K562 (cell line): ENCODE results near the gene TRPV5. TPM values are rescaled to one million over a fixed set of nuclear protein-coding genes. Genes with fewer than 3 reads are reported as not detected.

Source experiments
- ATAC-seq: fragments of 200-7000 bp; cut with Tn5 transposase; 3 replicates; pipeline ENCODE4 v1.9.1; 2020; ENCODE audit warnings: moderate library complexity
- BruUV-seq: library from RNA; stranded (reverse); fragments of 400-500 nt; replicated peaks from 2 replicates; lab custom pipeline; 2021; lab: Mats Ljungman, UMichigan
- CTCF ChIA-PET: fragments of 300-600 bp; formaldehyde crosslinking; extraction: SDS; loops from one replicate; lab custom pipeline; 2021; ENCODE audit warnings: low intra/inter-chr PET ratio; lab: Yijun Ruan, JAX
- POLR2A ChIA-PET: fragments of 300-600, 350-650 bp; sonication (Branson Sonifier 250); formaldehyde crosslinking; extraction: SDS; loops from one replicate; lab custom pipeline; 2021; ENCODE audit warnings: antibody characterized with exemption, inconsistent platforms; lab: Yijun Ruan, JAX
- DNase-seq, 4 experiments: peaks; one replicate each; pipeline versions ENCODE4 v3.0.0 to v3.0.0-alpha.2; 2011 to 2018; ENCODE audit warnings: low spot score in 3 of 4, mixed read lengths in 3 of 4; ENCODE audit errors: extremely low read depth in 1 of 4
- FAIRE-seq: peaks from 2 replicates; lab custom pipeline; 2011; peaks lifted over from hg19 to GRCh38; lab: Jason Lieb, UNC
- H2AFZ ChIP-seq: 2 replicates; pipeline ENCODE4 v1.6.0; 2011; ENCODE audit warnings: low read depth, low read length, control low read depth, inconsistent platforms
- H3K27ac ChIP-seq: fragments of 200-600 bp; 3 replicates; pipeline ENCODE4 v1.8.0; 2011; ENCODE audit warnings: low read depth, mild to moderate bottlenecking, control low read depth, inconsistent platforms, low read length, moderate library complexity, mixed read lengths; ENCODE audit errors: extremely low read depth
- H3K27me3 ChIP-seq, 2 experiments: fragments of 300-600 bp in 1 of 2; 2 replicates in 1 of 2; 3 replicates in 1 of 2; pipeline versions ENCODE4 v1.6.0 to v1.8.0; 2011; ENCODE audit warnings: inconsistent platforms in 2 of 2, low read length in 2 of 2, mild to moderate bottlenecking in 1 of 2, mixed read lengths in 1 of 2, moderate library complexity in 1 of 2; ENCODE audit not compliant: control insufficient read depth in 2 of 2, insufficient read depth in 2 of 2
- H3K36me3 ChIP-seq: fragments of 300-600 bp; 3 replicates; pipeline ENCODE4 v1.8.0; 2011; ENCODE audit warnings: mild to moderate bottlenecking, low read length, inconsistent platforms; ENCODE audit not compliant: control insufficient read depth, insufficient read depth
- H3K4me1 ChIP-seq, 2 experiments: fragments of 200-600 bp in 1 of 2; replicated peaks in 1 of 2; 2 replicates in 1 of 2; 3 replicates in 1 of 2; pipeline versions ENCODE4 v1.5.1 to v1.8.0; 2011; ENCODE audit warnings: inconsistent platforms in 2 of 2, low read length in 2 of 2, mild to moderate bottlenecking in 1 of 2, mixed read lengths in 1 of 2, moderate library complexity in 1 of 2; ENCODE audit not compliant: control insufficient read depth in 2 of 2, insufficient read depth in 2 of 2
- H3K4me2 ChIP-seq: 2 replicates; pipeline ENCODE4 v1.6.1; 2011; ENCODE audit warnings: low read length, control low read depth, inconsistent platforms, mixed read lengths; ENCODE audit not compliant: insufficient read depth
- H3K4me3 ChIP-seq: fragments of 200-600 bp; sonication (generic), shearing (Covaris generic); 2 replicates; pipeline ENCODE4 v1.5.1; 2016; ENCODE audit warnings: control low read depth, inconsistent platforms
- H3K79me2 ChIP-seq: fragments of 200-600 bp; 3 replicates; pipeline ENCODE4 v1.8.0; 2011; ENCODE audit warnings: low read length, inconsistent platforms; ENCODE audit not compliant: control insufficient read depth, insufficient read depth
- H3K9ac ChIP-seq, 2 experiments: 2 replicates each; pipeline versions ENCODE4 v1.6.0 to v1.6.1; 2011; ENCODE audit warnings: low read depth in 2 of 2, low read length in 2 of 2, control low read depth in 1 of 2, inconsistent platforms in 1 of 2, mild to moderate bottlenecking in 1 of 2, mixed read lengths in 1 of 2; ENCODE audit not compliant: insufficient read depth in 1 of 2
- H3K9me1 ChIP-seq: one replicate; pipeline ENCODE4 v1.6.0; 2011; ENCODE audit warnings: inconsistent platforms, mild to moderate bottlenecking, low read length, moderate library complexity; ENCODE audit not compliant: control insufficient read depth, insufficient read depth
- H3K9me3 ChIP-seq: replicated peaks from 2 replicates; pipeline ENCODE4 v1.5.1; 2011; ENCODE audit warnings: low read depth, low read length, inconsistent platforms; ENCODE audit not compliant: control insufficient read depth, insufficient read depth
- H4K20me1 ChIP-seq: replicated peaks from 2 replicates; pipeline ENCODE4 v1.6.1; 2011; ENCODE audit warnings: low read length, inconsistent platforms, mixed read lengths; ENCODE audit not compliant: control insufficient read depth, insufficient read depth
- FOXA3 ChIP-seq, 2 experiments: fragments of 450-650 bp in 1 of 2; sonication (generic) in 1 of 2; formaldehyde crosslinking; IDR thresholded peaks in 1 of 2; conservative IDR thresholded peaks in 1 of 2; 2 replicates each; pipeline versions ENCODE4 v1.4.0 to v1.8.0; 2020 to 2022; ENCODE audit warnings: mild to moderate bottlenecking in 2 of 2, missing genetic modification reagents in 1 of 2
- MECOM ChIP-seq: fragments of 250-450 bp; sonication (Bioruptor Pico); IDR thresholded peaks from 2 replicates; pipeline ENCODE4 v1.8.0; 2022; ENCODE audit warnings: inconsistent platforms
- VEZF1 ChIP-seq: fragments of 200-800 bp; sonication (Bioruptor generic); IDR thresholded peaks from 2 replicates; pipeline ENCODE4 v1.6.1; 2017; ENCODE audit warnings: missing genetic modification characterization, missing compliant biosample characterization
- ZNF224 ChIP-seq: sonication (generic); formaldehyde crosslinking; IDR thresholded peaks from 2 replicates; pipeline ENCODE4 v1.8.0; 2022; ENCODE audit warnings: mild to moderate bottlenecking, missing genetic modification reagents
- WGBS: fragments of 100-300 bp; shearing (Covaris generic); methylation state at CpG from one replicate; pipeline ENCODE4 v1.1.6; 2016; ENCODE audit warnings: low coverage, mixed read lengths; ENCODE audit not compliant: insufficient coverage; ENCODE audit errors: missing lambda C conversion rate; 5-methylcytosine and 5-hydroxymethylcytosine counted together
- in situ Hi-C: fragments of 300-500 bp; cut with MboI; formaldehyde crosslinking; loops from 4 replicates; pipeline ENCODE4 v1.15.0; 2018; ENCODE audit warnings: inconsistent platforms, mixed read lengths
- intact Hi-C: fragments of 100-400 bp; cut with micrococcal nuclease; formaldehyde crosslinking; loops from 2 replicates; pipeline ENCODE4 v1.14.2; 2022
- polyA plus RNA-seq, 8 experiments: library from polyadenylated mRNA; depleted of rRNA in 4 of 8; stranded (reverse) in 5 of 8; unstranded in 3 of 8; fragments of >200 nt; fragmentation: Nextera tagmentation in 2 of 8; fragmentation: Illumina TruSeq in 1 of 8; extraction: Ambion mirVana in 2 of 8; extraction: Trizol in 1 of 8; gene quantifications; 2 replicates each; pipeline versions ENCODE4 v1.2.1 to v1.2.3, GENCODE V29; 2011 to 2014; ENCODE audit warnings: inconsistent platforms in 1 of 8, missing spikeins in 1 of 8
- total RNA-seq, 7 experiments: library from RNA; depleted of rRNA in 6 of 7; stranded (reverse); fragments of >200 nt in 6 of 7; fragmentation: Illumina TruSeq in 2 of 7; extraction: Trizol in 2 of 7; gene quantifications; 2 replicates each; pipeline versions ENCODE4 v1.2.1 to v1.2.3, GENCODE V29; 2011 to 2021; ENCODE audit warnings: low replicate concordance in 1 of 7

The TRPV5 gene
- total and polyA plus RNA-seq, 9 of the 15 experiments (the other 6 are each of a cell fraction or from before 2014, with no cell fraction given): not detected

- H3K9me1 ChIP-seq: no peaks in the 10 kb centered on the region
- no TSS peak for BruUV-seq
- in situ Hi-C loops (no loop called here), intact Hi-C loops (no loop called here)
- no peak overlapping the region for H3K4me3 ChIP-seq
- H3K27me3 ChIP-seq: peaks cover 15 to 25% of the 10 kb centered on the region in 2 experiments; a peak in 4 of 5 replicates
- peaks cover 15% of the 10 kb centered on the region; the same call in 2 of the 3 replicates for H3K36me3 ChIP-seq
- no peak overlapping the region; a peak in 1 of 4 replicates for H3K9ac ChIP-seq
- no peak overlapping the region for H3K4me2 ChIP-seq
- DNase-seq (peak; percentile 30 to 64 (median 46)), FAIRE-seq (no peak)
- H4K20me1 ChIP-seq: peaks cover 4% of the 10 kb centered on the region; the same call in 1 of the 2 replicates
- peaks cover 3 to 6% of the 10 kb centered on the region in 2 experiments; a peak in 2 of 5 replicates for H3K4me1 ChIP-seq
- 33% methylated on average over 8 of the region's 12 CpGs for WGBS
- CTCF ChIA-PET: interaction anchor here (0.6 kb wide), 1 partner anchor 275 kb away, joined by 3 read pairs; no protein-coding TSS in a partner anchor
- TF ChIP-seq MECOM (CRISPR knock-in tag): no peak
- 0 out of 4 replicates have a peak, but pooled peaks of 1 of the 2 experiments have one; percentile 11 for TF ChIP-seq FOXA3 (CRISPR knock-in tag; conservative IDR thresholded peaks at IDR 0.05 in 1 of 2, IDR thresholded peaks at IDR 0.05 in 1 of 2)
- TF ChIP-seq VEZF1: 0 out of 2 replicates have a peak, but pooled peaks have one; percentile 35
- TF ChIP-seq ZNF224: 0 out of 2 replicates have a peak, but pooled peaks have one; percentile 15
- TF ChIP-seq, all 486 proteins: peak for 3
- POLR2A ChIA-PET: interaction anchor here (0.5 to 1.6 kb wide), 7 partner anchors 9 to 164 kb away, joined by 3 to 6 read pairs (median 3); partner anchors contain the start of gene KEL
- no peak for ATAC-seq
- Histone ChIP-seq H3K9me3 (no peaks in the 10 kb centered on the region), H3K27ac (no peak overlapping the region), H3K79me2 (no peaks in the 10 kb centered on the region), H2AFZ (no peak overlapping the region)
Observed at GRCh38 chr7:142935941-142936565, 2.5 kb upstream of the TRPV5 start.
